ENCODE results near the gene USP10.

USP10 gene

GRCh38 chr16:84699712-84700445 lies at the start of gene USP10:
Gene USP10, plus strand, starts transcription at chr16:84700000. Its CDS starts 91 bp downstream, at chr16:84700091.
- Histone ChIP-seq H4K20me1 (peaks cover 30 to 50% (median 48%) of the 10 kb centered on the region in 11 experiments; a peak in 21 of 22 replicates), H3K27me3 (no peaks in the 10 kb centered on the region), H3K36me3 (peaks cover 0 to 16% (median 7%) of the 10 kb centered on the region in 11 experiments; a peak in 14 of 22 replicates), H3K4me3 (peak within 1 kb of the TSS; percentile 93 to 100 (median 99)), H3K9ac (peak within 1 kb of the TSS; percentile 95 to 99 (median 98)), H3K9me3 (replicated peaks in 1 of 11) (no peaks in the 10 kb centered on the region), H3K27ac (peak within 1 kb of the TSS; percentile 77 to 99 (median 97)), H3K4me1 (peaks cover 37 to 47% (median 44%) of the 10 kb centered on the region in 10 experiments), H3K4me2 (peak within 1 kb of the TSS; percentile 91 to 98 (median 95))
- no peak for TF ChIP-seq Cebpa-rat (IDR thresholded peaks at IDR 0.05)

GRCh38 chr16:84650062-84650991 lies 49.5 kb upstream of the USP10 start:
- no peak for TF ChIP-seq Cebpa-rat (IDR thresholded peaks at IDR 0.05)
- H3K36me3 ChIP-seq, result peaks cover 40 to 55% (median 49%) of the 10 kb centered on the region in 11 experiments
- no peak overlapping the region for H3K9ac ChIP-seq
- no peaks in the 10 kb centered on the region for H3K9me3 ChIP-seq (replicated peaks in 1 of 11)
- H3K4me1 ChIP-seq, result peaks cover 7 to 29% (median 19%) of the 10 kb centered on the region in 10 experiments; a peak in 19 of 20 replicates
- H4K20me1 ChIP-seq, result peaks cover 6 to 61% (median 29%) of the 10 kb centered on the region in 11 experiments; a peak in 16 of 22 replicates
- no peak overlapping the region for H3K27ac ChIP-seq
- no peak overlapping the region for H3K4me3 ChIP-seq
- H3K27me3 ChIP-seq, result no peaks in the 10 kb centered on the region
- H3K4me2 ChIP-seq, result peak overlapping the region in 4 of 11 experiments; percentile 12 to 95 (median 60); a peak in 5 of 22 replicates

- Histone ChIP-seq H3K36me3 (peaks cover 60 to 76% (median 65%) of the 10 kb centered on the region in 11 experiments), H3K4me3 (no peak overlapping the region), H3K9me3 (replicated peaks in 1 of 11) (no peaks in the 10 kb centered on the region), H3K27ac (no peak overlapping the region), H3K9ac (no peak overlapping the region), H3K27me3 (no peaks in the 10 kb centered on the region), H4K20me1 (peaks cover 9 to 83% (median 46%) of the 10 kb centered on the region in 11 experiments; a peak in 19 of 22 replicates), H3K4me2 (no peak overlapping the region; a peak in 1 of 22 replicates), H3K4me1 (peaks cover 5 to 34% (median 29%) of the 10 kb centered on the region in 10 experiments; a peak in 19 of 20 replicates)
- no peak for TF ChIP-seq Cebpa-rat (IDR thresholded peaks at IDR 0.05)
Observed at GRCh38 chr16:84652566-84652965, 47.2 kb upstream of the USP10 start.

GRCh38 chr16:84654238-84654637 lies 45.6 kb upstream of the USP10 start:
- peaks cover 0 to 32% (median 19%) of the 10 kb centered on the region in 10 experiments; a peak in 17 of 20 replicates for H3K4me1 ChIP-seq
- H3K4me3 ChIP-seq, result no peak overlapping the region
- H3K9me3 ChIP-seq (replicated peaks in 1 of 11), result no peaks in the 10 kb centered on the region
- peaks cover 12 to 97% (median 54%) of the 10 kb centered on the region in 11 experiments; a peak in 20 of 22 replicates for H4K20me1 ChIP-seq
- H3K27ac ChIP-seq, result no peak overlapping the region
- no peaks in the 10 kb centered on the region for H3K27me3 ChIP-seq
- no peak overlapping the region for H3K4me2 ChIP-seq
- no peak overlapping the region for H3K9ac ChIP-seq
- no peak for TF ChIP-seq Cebpa-rat (IDR thresholded peaks at IDR 0.05)
- peaks cover 77 to 93% (median 81%) of the 10 kb centered on the region in 11 experiments for H3K36me3 ChIP-seq

- H3K36me3 ChIP-seq, result peaks cover 84 to 100% (median 89%) of the 10 kb centered on the region in 11 experiments
- no peak for TF ChIP-seq Cebpa-rat (IDR thresholded peaks at IDR 0.05)
- H3K9ac ChIP-seq, result no peak overlapping the region
- H3K9me3 ChIP-seq (replicated peaks in 1 of 11), result no peaks in the 10 kb centered on the region
- no peak overlapping the region for H3K4me2 ChIP-seq
- H4K20me1 ChIP-seq, result peaks cover 8 to 99% (median 56%) of the 10 kb centered on the region in 11 experiments; a peak in 17 of 22 replicates
- H3K27me3 ChIP-seq, result no peaks in the 10 kb centered on the region
- H3K4me3 ChIP-seq, result no peak overlapping the region
- H3K27ac ChIP-seq, result no peak overlapping the region
- H3K4me1 ChIP-seq, result peaks cover 4 to 32% (median 15%) of the 10 kb centered on the region in 10 experiments; a peak in 18 of 20 replicates
Observed at GRCh38 chr16:84654998-84655397, 44.8 kb upstream of the USP10 start.

GRCh38 chr16:84656649-84657048 lies 43.2 kb upstream of the USP10 start:
- no peak for TF ChIP-seq Cebpa-rat (IDR thresholded peaks at IDR 0.05)
- Histone ChIP-seq H3K4me2 (peak overlapping the region in 5 of 11 experiments; percentile 18 to 40 (median 34); a peak in 7 of 22 replicates), H4K20me1 (peaks cover 9 to 99% (median 61%) of the 10 kb centered on the region in 11 experiments; a peak in 17 of 22 replicates), H3K9ac (0 out of 22 replicates have a peak overlapping the region, but pooled peaks of 1 of the 11 experiments have one; percentile 9), H3K27me3 (no peaks in the 10 kb centered on the region), H3K9me3 (replicated peaks in 1 of 11) (no peaks in the 10 kb centered on the region), H3K4me3 (no peak overlapping the region), H3K36me3 (peaks cover 86 to 100% (median 92%) of the 10 kb centered on the region in 11 experiments), H3K4me1 (peaks cover 11 to 41% (median 25%) of the 10 kb centered on the region in 10 experiments), H3K27ac (no peak overlapping the region)

GRCh38 chr16:84657229-84657837 lies 42.5 kb upstream of the USP10 start:
- H3K9ac ChIP-seq, result no peak overlapping the region
- peaks cover 18 to 45% (median 31%) of the 10 kb centered on the region in 10 experiments for H3K4me1 ChIP-seq
- H3K27me3 ChIP-seq, result no peaks in the 10 kb centered on the region
- H3K4me2 ChIP-seq, result no peak overlapping the region
- H3K4me3 ChIP-seq, result no peak overlapping the region
- H3K36me3 ChIP-seq, result peaks cover 86 to 100% (median 92%) of the 10 kb centered on the region in 11 experiments
- TF ChIP-seq Cebpa-rat (IDR thresholded peaks at IDR 0.05), result no peak
- H3K9me3 ChIP-seq (replicated peaks in 1 of 11), result no peaks in the 10 kb centered on the region
- H3K27ac ChIP-seq, result no peak overlapping the region
- peaks cover 9 to 99% (median 67%) of the 10 kb centered on the region in 11 experiments; a peak in 17 of 22 replicates for H4K20me1 ChIP-seq

- H3K36me3 ChIP-seq, result peaks cover 85 to 100% (median 90%) of the 10 kb centered on the region in 11 experiments
- no peak overlapping the region for H3K27ac ChIP-seq
- peaks cover 15 to 99% (median 75%) of the 10 kb centered on the region in 11 experiments; a peak in 20 of 22 replicates for H4K20me1 ChIP-seq
- no peaks in the 10 kb centered on the region for H3K9me3 ChIP-seq (replicated peaks in 1 of 11)
- no peak for TF ChIP-seq Cebpa-rat (IDR thresholded peaks at IDR 0.05)
- H3K4me1 ChIP-seq, result peaks cover 28 to 53% (median 42%) of the 10 kb centered on the region in 10 experiments
- no peak overlapping the region for H3K4me2 ChIP-seq
- no peaks in the 10 kb centered on the region for H3K27me3 ChIP-seq
- no peak overlapping the region for H3K4me3 ChIP-seq
- H3K9ac ChIP-seq, result no peak overlapping the region; a peak in 1 of 22 replicates
Observed at GRCh38 chr16:84658690-84659089, 41.1 kb upstream of the USP10 start.

All from BLaER1 treated with 17β-estradiol and CSF1 and Interleukin-3, amounts not matched to agents 10 nM and 100 nM (cell line).